ENCODE measurements around the gene IDH2.
"Not testable (repeated sequence)": the region's sequence is repeated elsewhere in the genome, so short reads cannot be mapped to it uniquely, and the experiment has no call there.

The IDH2 gene

GRCh38 chr15:90114451-90114901 lies 12.2 kb upstream of the IDH2 start:
- no peak for DNase-seq

- no peak for DNase-seq
Observed at GRCh38 chr15:90113166-90113565, 10.9 kb upstream of the IDH2 start.

DNA sequence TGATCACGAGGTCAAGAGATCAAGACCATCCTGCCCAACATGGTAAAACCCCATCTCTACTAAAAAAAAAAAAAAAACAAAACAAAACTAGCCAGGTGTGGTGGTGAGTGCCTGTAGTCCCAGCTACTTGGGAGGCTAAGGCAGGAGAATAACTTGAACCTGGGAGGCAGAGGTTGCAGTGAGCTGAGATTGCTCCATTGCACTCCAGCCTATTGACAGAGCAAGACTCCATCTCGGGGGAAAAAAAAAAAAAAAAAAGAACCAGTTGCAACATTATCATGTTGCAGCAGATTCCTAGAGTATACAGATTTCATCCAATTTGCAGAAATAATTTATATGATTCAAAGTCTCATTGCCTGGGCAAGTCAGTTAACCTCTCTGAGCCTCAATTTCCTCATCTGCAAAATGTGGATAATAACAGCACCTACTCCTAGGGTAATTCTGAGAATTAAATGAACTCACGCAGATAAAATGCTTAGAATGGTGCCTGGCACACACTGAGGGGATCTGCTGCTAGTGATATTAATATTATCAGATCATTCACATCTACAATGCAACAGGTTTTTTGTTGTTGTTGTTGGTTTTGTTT lies 7.0 kb upstream of the IDH2 start:
- DNase-seq, result not testable (repeated sequence)

- DNase-seq, result not testable (repeated sequence)
Observed at GRCh38 chr15:90108038-90108437, 5.8 kb upstream of the IDH2 start.

- DNase-seq, result no peak
Observed at GRCh38 chr15:90106522-90107117, 4.4 kb upstream of the IDH2 start.

- no peak for DNase-seq
Observed at GRCh38 chr15:90105521-90105920, 3.3 kb upstream of the IDH2 start.

DNA sequence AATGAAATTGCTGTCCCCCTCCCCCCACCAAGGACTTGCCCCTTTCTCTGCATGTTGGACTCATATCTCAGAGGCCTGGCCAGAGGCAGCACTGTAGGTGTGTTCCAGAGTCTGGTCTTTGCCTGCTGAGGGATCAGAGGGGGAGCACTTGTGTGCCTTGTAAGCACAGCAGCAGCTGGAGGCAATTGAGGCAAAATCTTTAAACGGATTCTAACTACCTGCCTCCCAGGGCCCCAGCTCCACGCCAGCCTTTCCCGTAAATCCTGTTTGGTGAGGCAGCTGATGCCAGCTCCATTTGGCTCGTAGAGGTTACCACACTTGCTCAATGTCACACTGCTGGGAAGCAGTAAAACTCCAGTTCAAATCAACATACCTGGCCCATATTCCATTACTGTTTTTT lies 2.3 kb upstream of the IDH2 start:
- no peak for DNase-seq

GRCh38 chr15:90103701-90104329 lies 1.5 kb upstream of the IDH2 start:
- no peak for DNase-seq

DNA sequence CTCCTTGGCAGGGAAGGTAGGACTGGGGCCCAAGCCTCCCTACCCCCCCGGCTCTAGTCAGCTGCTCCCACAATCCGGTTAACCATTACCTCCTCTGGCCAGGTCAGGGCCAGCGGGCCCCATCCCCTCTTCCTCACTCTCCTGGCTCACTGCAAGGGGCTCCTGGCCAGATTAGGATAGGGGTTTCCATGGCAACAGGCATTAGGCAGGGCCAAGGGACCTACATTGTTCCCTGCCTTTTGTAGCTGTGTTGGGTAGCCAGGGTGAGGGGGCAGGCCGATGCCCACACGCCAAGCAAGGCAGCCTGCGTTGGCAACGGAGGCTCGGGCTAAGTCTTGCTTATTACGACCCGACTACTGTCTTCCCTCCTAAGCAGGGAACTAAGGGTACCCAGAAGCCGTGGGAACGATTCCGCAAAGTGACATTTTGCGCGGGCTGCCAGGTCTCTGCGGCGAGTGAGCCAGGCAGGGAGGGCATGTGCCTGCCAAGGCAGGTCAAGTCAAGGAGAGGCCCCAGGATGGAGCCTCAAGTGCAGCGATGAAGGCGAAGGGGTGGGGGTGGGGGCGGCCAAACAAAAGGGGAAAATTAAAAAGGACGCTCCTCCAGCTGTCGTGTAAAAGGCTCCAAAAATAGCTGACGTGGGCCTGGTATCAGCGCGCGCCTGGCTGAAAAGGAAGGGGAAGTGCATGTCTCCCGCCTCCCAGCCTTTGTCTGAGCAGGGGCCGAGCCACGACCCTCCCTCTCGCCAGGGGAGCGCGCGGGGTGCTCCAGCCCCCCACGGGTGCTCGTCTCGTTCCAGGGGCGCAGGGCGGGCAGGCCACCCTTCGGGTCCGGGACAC lies 919 bp downstream of the IDH2 start:
- peak; percentile 20 for DNase-seq

GRCh38 chr15:90099868-90100831 lies 2.1 kb downstream of the IDH2 start:
- peak; percentile 53 for DNase-seq

GRCh38 chr15:90099072-90099867 lies 3.0 kb downstream of the IDH2 start:
- no peak for DNase-seq

DNA sequence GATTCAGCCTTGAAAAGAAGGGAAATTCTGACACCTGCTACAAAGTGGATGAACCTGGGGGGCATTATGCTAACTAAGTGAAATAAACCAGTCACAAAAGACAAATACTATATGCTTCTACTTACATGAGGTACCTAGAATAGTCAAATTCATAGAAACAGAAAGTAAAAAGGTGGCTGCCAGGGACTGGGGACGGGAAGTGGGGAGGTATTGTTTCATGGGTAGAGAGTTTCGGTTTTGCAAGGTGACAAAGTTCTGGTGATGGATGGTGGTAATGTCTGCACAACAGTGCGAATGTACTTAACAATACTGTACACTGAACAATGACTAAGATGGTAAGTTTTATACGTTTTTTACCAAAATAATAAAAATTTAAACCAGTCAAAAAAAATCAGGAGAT lies 4.8 kb downstream of the IDH2 start:
- DNase-seq, result no peak

DNA sequence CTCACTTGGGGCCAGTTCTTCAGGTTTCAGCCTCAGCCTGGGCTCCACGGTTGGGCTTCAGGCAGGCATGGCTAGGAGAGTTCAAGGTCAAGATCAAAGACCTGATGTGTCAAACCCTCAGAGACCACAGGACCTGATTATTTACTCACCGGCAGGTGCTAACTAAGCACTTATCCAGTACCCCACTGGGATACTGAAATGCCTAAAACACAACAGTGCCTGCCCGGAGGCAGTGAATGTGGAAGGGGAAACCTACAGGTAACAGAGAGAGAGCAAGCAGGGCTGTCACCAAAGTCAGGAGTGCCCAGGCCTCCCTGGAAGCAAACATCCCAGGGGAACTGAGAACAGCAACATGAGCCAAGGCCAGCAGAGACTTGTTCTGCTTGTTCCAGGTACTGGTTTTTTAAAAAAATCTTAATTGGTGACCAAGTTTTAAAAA lies 6.7 kb downstream of the IDH2 start:
- DNase-seq, result no peak

DNA sequence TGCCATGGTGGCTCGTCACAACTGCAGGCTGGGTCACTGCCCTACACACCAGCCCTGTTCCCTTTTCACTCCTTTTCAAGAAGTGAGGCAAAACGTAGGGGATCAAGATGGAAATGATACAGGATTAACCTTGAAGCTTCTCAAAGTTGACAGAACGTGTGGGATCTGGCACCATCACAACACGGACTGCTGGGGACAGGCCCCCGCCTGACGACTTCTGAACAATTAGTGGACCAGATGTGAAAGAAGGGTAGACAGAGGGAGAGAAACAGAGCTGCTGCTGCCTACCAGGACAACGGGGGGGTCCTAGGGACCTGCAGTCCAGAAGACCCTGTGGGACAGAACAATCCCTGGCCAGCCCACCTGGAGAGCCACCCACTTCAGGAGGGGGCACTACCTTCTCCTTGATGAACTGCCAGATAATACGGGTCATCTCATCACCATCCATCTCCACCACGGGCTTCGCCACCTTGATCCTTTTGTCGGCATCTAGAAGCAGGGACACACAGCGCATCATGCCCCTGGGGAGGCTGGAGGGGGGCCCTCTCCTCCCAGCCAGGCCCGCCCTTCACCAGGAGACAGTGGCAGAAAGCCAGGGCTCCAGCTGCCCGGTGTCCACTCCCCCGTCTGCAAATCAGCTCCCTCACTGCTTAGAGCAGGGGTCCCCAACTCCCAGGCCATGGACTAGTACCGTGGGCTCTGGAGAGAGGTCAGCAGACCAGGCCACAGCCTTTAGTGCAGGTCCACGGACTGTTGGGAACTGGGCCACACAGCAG lies 10.9 kb downstream of the IDH2 start:
- DNase-seq, result no peak

DNA sequence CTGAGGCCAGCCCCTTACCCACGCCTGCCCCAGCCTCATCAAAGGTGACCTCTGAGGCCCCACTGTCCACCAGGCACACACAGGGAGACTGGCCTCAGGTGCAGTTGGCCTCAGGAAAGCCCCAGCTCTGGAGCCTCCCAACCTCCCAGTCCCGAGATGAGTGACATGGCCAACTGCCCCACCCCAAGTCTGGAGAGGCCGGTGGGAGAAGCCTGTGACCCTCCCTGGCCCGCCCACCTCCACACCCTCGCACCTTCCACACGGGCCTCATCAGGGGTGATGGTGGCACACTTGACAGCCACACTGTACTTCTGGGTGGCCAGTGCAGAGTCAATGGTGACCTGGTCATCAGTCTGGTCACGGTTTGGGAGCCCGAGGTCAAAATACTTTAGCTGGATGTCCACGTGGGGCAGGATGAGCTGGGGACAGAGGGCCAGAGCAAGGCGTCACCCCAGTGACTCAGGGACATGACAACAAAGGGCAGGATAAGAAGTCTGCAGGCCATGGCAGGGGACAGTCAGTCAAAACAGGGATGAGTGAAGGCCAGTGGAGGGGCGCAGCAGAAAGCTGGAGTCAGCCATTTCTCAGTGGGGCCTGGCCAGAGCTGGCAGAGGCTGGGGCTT lies 11.9 kb downstream of the IDH2 start:
- no peak for DNase-seq

GRCh38 chr15:90087454-90088154 lies 14.7 kb downstream of the IDH2 start:
- DNase-seq, result no peak

DNA sequence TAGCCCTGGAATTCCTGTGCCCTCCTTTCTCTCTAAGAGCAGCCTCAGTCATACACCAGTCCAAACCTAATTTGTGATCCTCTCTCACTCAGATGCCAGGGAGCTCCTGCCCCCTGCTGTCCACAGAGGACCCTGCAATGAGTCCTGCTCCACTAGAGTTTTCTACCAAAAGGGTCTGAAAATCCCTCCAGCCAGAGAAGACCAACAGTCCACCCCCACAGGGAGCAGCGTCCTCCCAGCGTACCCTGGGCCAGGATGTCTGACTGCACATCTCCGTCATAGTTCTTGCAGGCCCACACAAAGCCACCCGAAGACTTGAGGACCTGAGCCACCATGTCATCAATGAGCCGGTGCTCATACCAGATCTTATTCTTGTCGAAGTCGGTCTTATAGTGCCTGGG lies 15.4 kb downstream of the IDH2 start:
- no peak for DNase-seq

DNA sequence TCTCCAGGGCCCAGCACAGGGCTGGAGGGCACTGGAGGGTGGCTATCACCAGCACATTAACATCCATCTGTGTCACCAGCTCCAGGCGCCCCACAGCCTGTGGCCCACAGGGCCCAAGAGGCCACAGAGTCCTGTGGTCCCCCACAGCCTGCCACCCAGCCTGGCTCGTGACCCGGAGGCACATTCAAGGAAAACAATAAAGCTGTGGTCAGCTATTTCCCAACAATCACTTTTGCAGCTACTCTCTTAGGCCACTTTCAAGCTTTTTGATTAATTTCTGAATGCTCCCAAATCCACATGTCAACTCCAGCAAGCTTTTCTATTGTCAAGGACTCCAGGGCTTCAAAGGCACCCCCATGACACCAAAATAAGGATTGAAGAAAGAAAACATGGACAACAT lies 16.7 kb downstream of the IDH2 start:
- no peak for DNase-seq

GRCh38 chr15:90084876-90085423 lies 17.3 kb downstream of the IDH2 start:
- DNase-seq, result no peak
